ENCODE results near the gene COMMD3. TPM values are rescaled to one million over a fixed set of nuclear protein-coding genes. Genes with fewer than 3 reads are reported as not detected.

Gene COMMD3
- total RNA-seq, 1 experiment from 2014 or later = 2.6 TPM

DNA sequence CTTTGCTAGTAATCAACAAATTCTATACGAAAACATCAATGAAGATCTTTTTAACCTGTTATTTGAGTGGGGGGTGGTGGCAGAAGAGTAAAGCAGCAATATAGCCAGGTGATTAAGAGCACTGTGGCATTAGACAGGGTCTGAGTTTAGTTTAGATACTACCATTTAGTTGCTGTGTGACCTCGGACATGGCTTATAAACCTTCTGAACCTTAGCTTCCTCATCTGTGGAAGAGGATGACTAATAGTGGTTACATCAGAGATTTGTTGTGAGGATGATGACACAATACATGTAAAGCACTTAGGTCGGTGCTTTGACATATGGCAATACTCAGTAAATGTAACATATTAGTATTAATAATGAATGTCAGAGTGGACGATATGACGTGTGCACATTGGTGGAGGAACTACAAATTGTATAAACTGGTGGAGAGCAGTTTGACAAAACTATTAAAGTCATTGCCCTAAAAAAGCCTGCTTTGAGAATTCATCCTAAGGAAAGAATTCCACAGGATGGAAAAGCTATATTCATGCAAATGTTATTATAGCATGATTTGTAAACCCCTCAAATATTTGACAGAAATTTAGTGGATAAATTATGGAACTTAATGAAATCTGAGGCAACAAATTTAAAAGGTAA is 53.4 kb downstream of the COMMD3 start:
- no peak for DNase-seq (ENCODE audit: low spot score)
- Mint-ChIP-seq H3K27me3 (ENCODE audit: low read depth) (no peaks in the 10 kb centered on the region), H3K9me3 (no peaks in the 10 kb centered on the region), H3K4me3 (no peak overlapping the region), H3K4me1 (no peaks in the 10 kb centered on the region), H3K27ac (no peak overlapping the region), H3K36me3 (no peaks in the 10 kb centered on the region)
- ATAC-seq = no peak
- TF ChIP-seq SP1 (CRISPR knock-in tag; conservative IDR thresholded peaks at IDR 0.05) (no peak), TEAD1 (CRISPR knock-in tag; IDR thresholded peaks at IDR 0.05) (no peak)
- ChIA-PET POLR2A (no interaction called here), CTCF (no interaction called here)

Other genes with a start within 250 kb of the COMMD3 start
- not detected in 3 replicates for gene EBLN1, start 98.4 kb upstream of the COMMD3 start, total RNA-seq (2021)
- 3.4 to 4.0 TPM (median 4.0 TPM) in 3 replicates for gene BMI1, start 4.7 kb downstream of the COMMD3 start, total RNA-seq (2021)
- gene SPAG6, start 29.1 kb downstream of the COMMD3 start, total RNA-seq (2021) = 0.30 to 0.74 TPM in 2 of 3 replicates, not detected in the other